Measurements from ENCODE around the gene ETDB.
A peak's percentile ranks its signal among the peaks of the same experiment; 100 is the strongest.
"Not testable (repeated sequence)": the region's sequence is repeated elsewhere in the genome, so short reads cannot be mapped to it uniquely, and the experiment has no call there.

Gene ETDB

DNA sequence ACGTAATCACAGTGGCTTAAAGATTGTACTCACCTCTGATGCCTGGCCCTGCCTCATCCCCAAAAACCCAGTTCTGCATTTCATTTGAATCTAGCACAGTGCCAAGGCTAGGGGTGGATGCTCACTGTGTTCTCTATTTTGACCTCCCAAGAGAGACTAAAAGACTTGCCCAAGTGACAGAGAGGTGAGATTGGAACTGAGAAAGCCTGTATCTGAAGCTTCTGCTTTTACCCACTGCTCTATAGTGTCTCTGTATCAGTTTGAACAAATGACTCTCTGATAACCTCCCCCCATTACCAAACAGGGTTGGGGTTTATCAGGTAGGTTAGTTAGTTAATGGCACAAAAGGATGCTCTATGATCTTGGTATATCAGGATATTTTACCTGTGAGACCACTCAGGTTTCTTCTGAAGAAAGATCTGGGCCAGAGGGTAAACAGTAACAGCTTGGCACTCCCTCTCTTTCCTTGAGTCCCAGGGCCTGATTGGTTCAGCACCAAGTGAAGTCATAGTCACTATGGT is at the start of gene ETDB:
Gene ETDB (minus strand): TSS at position 471 of the 521 bp plus-strand sequence. CDS start 1,265 bp downstream, outside the sequence.
- not testable (repeated sequence) for DNase-seq (ENCODE audit: low read depth)

DNA sequence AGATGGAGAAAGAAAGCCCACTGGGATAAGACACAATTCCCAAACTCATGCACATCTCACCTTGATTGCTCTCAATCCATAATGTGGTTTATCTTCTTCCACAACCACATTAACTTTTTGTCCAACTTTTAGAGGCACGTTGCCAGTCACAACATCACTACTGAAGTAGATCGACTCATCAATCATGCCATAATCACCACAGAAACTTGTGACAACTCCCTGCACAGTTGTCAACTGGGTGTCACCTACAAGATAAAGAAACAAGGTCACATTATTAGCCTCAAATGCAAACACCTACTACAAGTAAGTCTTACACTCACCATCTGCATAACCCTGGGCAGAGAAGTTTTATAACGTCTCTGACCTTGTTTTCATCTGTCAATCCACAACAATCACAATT is 49.2 kb upstream of the ETDB start:
- not testable (repeated sequence) for DNase-seq (ENCODE audit: low read depth)

DNA sequence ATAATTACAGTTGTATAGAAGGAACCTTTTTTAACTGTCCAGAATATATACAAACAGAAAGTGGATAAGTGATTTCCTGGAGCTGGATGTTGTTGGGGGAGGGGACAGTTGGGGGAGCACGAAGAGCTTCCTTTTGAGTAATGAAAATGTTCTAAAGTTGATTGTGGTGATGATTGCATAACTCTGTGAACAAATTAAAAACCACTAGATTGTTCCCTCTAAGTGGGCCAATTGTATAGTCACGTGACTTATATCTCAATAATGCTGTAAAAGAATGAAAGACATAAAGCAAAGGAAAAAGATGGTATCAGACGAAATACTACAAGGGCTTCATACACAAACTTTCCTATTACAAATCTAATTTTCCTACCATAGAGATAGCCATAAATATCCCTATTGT is 48.2 kb upstream of the ETDB start:
- no peak for DNase-seq (ENCODE audit: low read depth)

DNA sequence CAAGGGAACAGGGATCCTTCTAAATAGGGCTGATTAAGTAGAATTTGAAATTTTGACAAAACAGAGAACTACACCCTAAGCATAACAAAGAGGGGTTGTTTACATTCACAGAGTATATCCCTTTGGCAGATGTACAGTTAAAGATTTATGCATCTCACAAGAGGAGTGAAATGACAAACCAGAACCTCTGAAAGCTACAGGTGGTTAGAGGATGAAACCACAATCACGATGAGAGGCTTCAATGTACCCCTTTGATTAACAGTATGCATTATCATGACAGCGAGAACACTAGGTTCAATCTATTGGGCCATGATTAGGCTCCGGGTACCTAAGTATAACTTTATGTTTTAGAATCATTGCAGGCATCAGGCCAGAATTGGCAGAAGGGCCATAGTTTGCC is 34.4 kb upstream of the ETDB start:
- not testable (repeated sequence) for DNase-seq (ENCODE audit: low read depth)

DNA sequence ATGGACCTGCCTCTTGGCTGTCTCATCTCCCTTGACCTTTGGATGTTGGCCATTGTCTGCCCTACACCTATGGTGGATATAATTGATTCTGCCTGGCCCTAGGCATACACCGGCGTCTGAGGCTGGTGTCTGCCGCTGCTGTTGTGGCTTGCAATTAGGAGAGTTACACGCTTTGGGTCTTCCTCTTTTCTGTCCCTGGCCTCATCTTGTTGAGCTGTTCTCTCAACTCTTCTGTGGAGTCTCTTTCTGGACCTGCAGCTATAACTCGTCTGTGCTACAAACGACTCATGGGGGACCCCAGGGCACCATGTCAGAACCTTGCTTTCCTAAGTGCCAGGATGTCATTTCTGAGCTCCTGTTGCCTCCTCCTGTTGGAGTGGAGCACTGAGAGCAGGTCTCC is 5.8 kb upstream of the ETDB start:
- DNase-seq (ENCODE audit: low read depth) = not testable (repeated sequence)

DNA sequence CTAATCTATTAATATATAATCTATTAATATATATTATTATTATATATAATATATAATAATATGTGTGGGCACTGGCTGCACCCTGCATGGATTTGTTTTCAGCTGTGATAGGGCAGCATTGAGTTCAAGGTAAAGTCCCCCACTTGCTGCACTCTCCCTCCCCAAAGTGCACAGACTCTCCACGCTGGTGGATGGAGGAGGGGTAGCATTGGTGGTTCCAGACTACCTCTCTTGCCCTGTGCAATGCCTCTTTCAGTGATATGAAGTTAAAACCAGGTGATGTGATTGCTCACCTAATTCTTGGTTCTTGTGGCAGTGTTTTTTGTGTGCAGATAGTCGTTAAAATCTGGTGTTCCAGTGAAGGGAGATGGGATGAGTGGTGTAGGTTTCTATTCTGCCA is 4.3 kb downstream of the ETDB start:
- DNase-seq (ENCODE audit: low read depth) = not testable (repeated sequence)

DNA sequence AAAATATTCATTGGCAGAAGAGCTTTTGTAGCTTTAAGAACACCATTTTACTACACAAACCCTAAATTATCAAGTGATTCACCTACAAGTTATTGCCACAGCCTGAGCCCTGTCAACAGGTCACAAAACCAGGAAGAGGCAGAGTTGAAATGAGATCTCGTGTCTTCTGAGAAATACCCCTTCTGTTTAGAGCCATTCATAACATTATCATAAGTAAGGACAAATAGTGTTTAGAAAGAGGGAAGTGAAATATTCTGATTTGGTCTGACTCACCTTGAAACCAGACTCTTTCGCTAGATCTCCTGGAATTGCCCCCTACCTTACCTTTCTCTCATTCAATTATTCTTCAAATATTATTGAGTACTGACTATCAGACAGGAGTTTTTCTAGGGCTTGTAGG is 5.9 kb downstream of the ETDB start:
- DNase-seq (ENCODE audit: low read depth) = no peak

DNA sequence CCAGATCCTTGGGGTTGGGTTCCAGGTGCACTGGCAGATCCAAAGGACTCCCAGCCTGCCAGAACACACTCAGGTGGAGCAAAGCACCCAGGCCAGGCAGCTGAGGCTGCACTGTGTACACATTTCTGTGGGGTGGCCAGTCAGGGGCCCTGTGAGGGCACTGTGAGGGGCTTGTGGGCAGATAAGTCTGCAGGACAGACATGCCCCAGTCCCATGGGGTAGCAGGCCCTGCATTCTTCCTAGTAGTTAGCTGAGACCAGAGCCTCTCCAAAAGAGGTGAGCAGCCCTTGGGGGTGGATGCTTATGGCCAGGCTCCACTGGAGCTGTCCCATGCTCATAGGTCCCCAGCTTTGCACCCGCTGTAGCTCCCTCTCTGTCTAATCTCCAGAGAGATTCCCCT is 7.6 kb downstream of the ETDB start:
- DNase-seq (ENCODE audit: low read depth) = no peak

DNA sequence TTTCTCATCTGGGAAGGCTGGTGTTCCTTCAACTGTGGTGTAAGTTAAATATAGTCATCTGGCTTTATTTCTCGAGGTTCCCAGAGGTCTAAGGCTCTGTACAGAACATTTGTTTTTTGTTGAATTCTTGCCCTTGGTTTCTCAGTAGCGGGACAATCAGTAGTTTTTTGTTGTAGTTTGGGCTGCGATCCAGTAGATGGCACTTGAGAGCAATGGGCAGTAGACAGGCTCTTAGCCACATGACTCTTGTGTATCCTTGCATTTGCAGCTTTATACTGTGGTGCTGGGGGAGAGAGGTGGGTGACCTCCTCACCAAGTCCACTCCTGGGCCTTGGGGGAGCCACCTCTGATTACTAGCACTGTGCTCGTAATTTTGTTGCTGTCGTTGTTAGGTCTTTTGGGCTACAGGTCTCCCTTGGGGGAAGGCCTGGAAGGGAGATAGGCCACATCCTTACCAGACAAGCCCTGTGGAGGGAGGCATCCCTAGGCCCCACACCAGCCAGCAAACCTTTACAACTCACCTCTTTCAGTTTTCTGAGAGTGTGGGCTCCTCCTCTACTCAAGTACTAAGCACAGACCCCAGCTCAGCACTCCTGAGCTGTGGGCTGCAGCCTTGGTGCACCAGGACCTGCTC is 8.1 kb downstream of the ETDB start:
- DNase-seq (ENCODE audit: low read depth) = no peak

DNA sequence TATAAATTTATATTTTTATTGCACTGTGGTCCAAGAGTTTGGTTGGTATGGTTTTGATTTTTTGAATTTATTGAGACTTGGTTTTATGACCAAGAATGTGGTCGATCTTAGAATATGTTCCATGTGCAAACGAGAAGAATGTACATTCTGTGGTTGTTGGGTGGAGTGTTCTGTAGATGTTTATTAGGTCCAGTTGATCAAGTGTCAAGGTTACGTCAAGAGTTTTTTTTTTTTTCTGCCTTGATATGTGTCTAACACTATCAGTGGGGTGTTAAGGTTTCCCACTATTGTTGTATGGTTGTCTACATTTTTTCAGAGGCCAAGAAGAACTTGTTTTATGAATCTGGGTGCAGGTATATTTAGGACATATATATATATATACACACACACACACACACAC is 10.8 kb downstream of the ETDB start:
- DNase-seq (ENCODE audit: low read depth) = no peak

DNA sequence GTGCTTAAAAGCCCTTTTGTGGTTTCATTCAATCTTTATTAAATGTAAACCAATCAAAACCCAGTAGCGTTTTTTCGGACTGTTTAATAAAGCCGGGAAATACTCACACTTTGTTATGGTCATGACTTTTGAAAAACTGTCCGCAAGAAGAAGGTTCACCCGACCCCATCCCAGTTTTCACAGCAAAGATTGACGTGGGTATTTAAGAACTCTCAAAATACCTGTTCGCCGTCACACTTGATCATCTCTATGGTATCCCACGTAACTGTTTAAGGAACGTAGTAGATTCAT is 20.9 kb downstream of the ETDB start:
- no peak for DNase-seq (ENCODE audit: low read depth)

DNA sequence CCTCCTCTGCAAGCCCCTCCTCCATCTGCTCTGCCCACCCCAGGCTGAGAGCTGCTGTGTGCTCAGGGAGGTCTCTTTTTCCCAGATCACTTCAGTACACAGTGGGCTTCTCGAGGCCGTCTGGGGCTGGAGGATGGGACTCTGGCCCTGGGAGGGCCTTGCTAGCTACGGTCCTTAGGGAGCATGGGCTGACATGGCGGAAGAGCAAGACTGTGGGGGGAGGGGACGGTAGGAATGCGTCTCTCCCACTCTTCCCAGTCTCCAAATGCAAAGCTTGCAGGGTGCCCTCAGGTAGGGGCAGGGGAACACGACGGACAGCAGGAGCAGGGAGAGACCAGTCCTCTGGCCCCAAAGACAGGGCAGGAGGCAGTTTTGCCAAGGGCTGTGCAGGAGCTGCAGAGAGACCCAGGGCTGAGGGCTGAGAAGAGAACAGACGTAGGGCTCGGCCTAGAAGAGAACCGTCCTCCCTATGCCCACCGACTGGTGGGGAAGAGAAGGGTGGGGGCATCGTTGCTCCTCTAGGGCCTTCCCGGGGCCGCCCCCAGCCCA is 23.1 kb downstream of the ETDB start:
- DNase-seq (ENCODE audit: low read depth) = not testable (repeated sequence)

DNA sequence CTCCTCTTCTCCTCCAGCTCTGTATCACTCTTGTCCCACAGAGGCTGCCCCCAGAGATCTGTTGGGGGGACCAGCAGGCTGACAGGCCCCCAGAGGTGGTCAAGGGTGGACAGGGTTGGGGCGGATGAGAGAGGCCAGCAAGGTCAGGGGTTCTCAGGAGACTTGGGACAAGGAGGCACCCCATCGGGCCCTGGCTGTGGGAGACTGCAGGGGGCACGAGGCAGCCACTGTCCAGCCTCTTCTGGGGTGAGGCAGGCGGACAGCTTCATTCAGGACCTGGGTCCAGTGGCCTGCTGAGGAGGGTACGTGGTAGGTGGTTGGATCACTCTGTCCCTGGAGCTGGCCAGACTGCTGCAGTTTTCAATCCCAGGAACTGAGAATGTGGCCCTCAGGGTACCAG is 24.6 kb downstream of the ETDB start:
- no peak for DNase-seq (ENCODE audit: low read depth)

DNA sequence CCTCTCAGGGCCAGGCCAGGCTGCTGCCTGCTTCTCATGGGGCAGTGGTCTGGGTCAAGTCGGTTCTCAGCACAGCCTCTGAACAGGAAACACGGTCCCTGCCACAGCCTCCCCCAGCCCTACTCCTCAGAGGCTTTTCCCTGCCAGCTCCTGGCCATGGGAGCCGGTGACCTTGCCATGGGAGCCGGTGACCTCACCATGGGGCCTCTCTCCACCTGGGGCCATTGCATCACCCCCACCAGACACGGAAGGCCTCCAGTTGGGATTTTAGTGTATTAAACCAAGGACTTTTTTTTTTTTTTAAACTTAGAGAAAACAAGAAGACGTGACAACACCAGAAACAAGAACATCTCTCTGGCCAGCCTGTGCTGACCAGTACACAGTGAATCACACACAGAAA is 25.6 kb downstream of the ETDB start:
- DNase-seq (ENCODE audit: low read depth) = no peak

DNA sequence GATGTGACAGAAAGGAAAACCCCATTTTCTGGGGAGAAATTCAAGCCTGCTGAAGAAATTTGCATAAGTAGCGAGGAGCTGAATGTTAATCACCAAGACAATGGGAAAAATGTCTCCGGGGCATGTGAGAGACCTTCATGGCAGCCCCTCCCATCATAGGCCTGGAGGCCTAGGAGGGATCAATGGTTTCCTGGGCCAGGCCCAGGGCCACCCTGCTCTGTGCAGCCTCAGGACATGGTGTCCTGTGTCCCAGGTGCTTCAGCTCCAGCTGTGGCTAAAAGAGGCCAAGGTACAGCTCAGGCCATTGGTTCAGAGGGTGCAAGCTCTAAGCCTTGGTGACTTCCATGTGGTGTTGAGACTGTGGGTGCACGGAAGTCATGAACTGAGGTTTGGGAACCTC is 31.2 kb downstream of the ETDB start:
- DNase-seq (ENCODE audit: low read depth) = no peak

DNA sequence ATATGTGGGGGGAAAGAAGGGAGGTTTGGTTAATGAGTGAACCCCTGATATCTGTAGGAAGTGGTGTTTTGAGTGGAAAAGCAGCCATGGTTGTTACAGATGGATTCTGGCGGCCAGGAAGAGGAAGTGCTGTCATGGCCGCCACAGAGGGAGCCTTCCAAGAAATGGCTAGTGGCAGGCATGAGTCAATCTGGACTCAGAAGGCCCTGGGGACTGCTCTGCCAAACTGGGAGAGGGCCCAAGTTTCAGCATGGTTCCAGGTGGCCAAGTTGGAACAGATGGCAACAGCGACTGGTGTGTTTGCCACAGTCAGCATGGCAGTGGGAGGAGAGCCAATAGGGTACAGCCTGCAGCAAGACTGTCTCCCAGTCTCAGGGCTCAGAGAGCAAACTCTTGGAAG is 32.5 kb downstream of the ETDB start:
- DNase-seq (ENCODE audit: low read depth) = no peak

DNA sequence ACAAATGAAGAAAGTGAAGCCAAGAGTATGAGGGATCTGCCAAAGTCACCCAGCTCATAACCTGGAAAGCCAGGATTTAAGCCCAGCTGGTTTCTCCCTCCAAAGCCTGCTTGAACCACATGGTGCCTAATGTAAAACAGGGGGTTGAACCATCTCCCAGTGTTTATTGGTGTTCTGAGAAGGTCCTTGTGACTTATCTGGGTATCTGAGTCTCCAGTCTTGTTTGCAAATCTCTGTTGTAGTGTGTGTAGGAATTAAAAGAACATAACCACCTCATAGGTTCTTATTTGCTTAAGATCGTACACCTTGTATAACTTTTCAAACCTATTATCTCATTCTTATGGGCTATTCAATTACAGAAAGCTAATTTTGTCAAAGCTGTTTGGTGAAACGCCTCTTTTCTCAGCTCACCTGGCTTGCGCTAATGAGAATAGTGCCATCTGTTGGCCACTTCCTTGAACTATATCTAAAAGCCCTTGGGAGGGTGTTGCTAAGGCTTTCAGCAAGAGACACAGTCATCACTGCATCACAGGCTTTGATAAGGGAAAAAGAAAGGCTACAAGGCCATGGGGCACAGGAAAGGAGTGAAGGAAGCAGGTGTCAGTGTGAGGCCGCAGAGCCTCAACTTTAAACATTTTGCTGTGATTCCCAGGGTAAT is 34.0 kb downstream of the ETDB start:
- DNase-seq (ENCODE audit: low read depth) = peak; percentile 42

DNA sequence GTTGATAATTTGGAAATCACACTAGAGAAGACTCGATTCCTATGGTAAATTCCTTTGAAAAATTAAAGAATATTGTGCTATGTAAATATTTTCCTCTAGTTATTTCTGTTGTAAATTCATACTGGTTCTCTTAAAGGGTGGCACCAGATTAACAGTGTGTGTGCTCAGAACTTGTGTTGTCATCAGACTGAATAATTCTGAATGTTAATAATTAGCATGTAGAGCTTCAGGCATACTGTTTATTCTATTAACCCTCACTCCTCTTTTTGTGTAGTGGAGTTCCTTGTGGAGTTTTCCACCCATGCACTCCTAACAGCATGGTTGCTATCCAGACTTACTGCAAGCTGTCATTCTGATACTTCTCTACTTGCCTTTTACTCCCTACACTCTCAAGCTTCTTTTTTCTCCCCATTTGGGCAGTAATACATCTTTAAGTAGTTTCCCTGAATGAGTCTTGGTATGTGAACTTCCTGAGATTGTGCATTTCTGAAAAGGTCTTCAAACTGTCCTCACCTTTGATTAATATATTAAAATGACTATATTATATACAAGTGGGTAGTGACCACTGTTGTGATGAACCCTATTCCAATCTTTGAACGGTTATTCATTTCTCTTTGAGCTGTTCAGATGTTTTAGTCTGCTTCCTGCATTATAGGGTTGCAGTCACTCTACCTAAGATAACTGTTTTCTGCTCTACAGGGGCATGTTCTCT is 38.5 kb downstream of the ETDB start:
- no peak for DNase-seq (ENCODE audit: low read depth)
